A549 (cell line): Measurements from ENCODE around the gene TRERF1.

ENCODE experiments used
- BCL3 ChIP-seq: fragments of >200 bp; sonication (Bioruptor Twin); formaldehyde crosslinking; IDR thresholded peaks from 3 replicates; pipeline ENCODE4 v1.6.1; 2016
- CHD4 ChIP-seq: fragments of 200-600 bp; sonication (generic); IDR thresholded peaks from 2 replicates; pipeline ENCODE4 v1.6.1; 2016; ENCODE audit warnings: antibody characterized with exemption, mild to moderate bottlenecking, borderline replicate concordance
- EP300 ChIP-seq, 2 experiments: fragments of >200 bp; sonication (Bioruptor Twin); formaldehyde crosslinking; IDR thresholded peaks; 2 replicates in 1 of 2; 3 replicates in 1 of 2; pipeline ENCODE4 v1.6.1; 2016 to 2017
- ESRRA ChIP-seq: fragments of 150-350 bp; IDR thresholded peaks from 2 replicates; pipeline ENCODE4 v1.6.1; 2014; ENCODE audit warnings: mild to moderate bottlenecking, low read length, borderline replicate concordance
- KDM1A ChIP-seq: fragments of 200-600 bp; sonication (generic); IDR thresholded peaks from 2 replicates; pipeline ENCODE4 v1.6.1; 2016; ENCODE audit warnings: low read depth, mild to moderate bottlenecking
- MYC ChIP-seq: IDR thresholded peaks from 2 replicates; pipeline ENCODE4 v1.6.1; 2012; ENCODE audit warnings: mild to moderate bottlenecking, inconsistent platforms, low read length, improper control_type of control experiment, borderline replicate concordance
- POLR2A ChIP-seq: IDR thresholded peaks from 2 replicates; pipeline ENCODE4 v1.6.1; 2012; ENCODE audit warnings: mild to moderate bottlenecking, low read length
- RAD21 ChIP-seq, 2 experiments: fragments of >200 bp in 1 of 2; sonication (Bioruptor Twin) in 1 of 2; formaldehyde crosslinking in 1 of 2; IDR thresholded peaks in 1 of 2; conservative IDR thresholded peaks in 1 of 2; 2 replicates in 1 of 2; 3 replicates in 1 of 2; pipeline ENCODE4 v1.6.1; 2012 to 2018; ENCODE audit warnings: inconsistent platforms in 1 of 2
- SREBF2 ChIP-seq: fragments of 450-650 bp; IDR thresholded peaks from 2 replicates; pipeline ENCODE4 v1.6.1; 2014; ENCODE audit warnings: mild to moderate bottlenecking, moderate library complexity
- TP53 ChIP-seq: fragments of 250-450 bp; sonication (Bioruptor Pico); IDR thresholded peaks from 2 replicates; pipeline ENCODE4 v1.5.0; 2021; ENCODE audit warnings: mild to moderate bottlenecking, moderate library complexity
- ZFP36 ChIP-seq: fragments of 450-650 bp; IDR thresholded peaks from 2 replicates; pipeline ENCODE4 v1.6.1; 2014; ENCODE audit warnings: borderline replicate concordance; ENCODE audit not compliant: partially characterized antibody
- TF ChIP-seq, protein P1 (sequence below): fragments of >200 bp; sonication (Bioruptor Twin); formaldehyde crosslinking; IDR thresholded peaks from 3 replicates; pipeline ENCODE4 v1.5.1; 2016

GRCh38 chr6:42333612-42334011 lies 118.1 kb downstream of the TRERF1 start:
- TF ChIP-seq, protein P1, sequence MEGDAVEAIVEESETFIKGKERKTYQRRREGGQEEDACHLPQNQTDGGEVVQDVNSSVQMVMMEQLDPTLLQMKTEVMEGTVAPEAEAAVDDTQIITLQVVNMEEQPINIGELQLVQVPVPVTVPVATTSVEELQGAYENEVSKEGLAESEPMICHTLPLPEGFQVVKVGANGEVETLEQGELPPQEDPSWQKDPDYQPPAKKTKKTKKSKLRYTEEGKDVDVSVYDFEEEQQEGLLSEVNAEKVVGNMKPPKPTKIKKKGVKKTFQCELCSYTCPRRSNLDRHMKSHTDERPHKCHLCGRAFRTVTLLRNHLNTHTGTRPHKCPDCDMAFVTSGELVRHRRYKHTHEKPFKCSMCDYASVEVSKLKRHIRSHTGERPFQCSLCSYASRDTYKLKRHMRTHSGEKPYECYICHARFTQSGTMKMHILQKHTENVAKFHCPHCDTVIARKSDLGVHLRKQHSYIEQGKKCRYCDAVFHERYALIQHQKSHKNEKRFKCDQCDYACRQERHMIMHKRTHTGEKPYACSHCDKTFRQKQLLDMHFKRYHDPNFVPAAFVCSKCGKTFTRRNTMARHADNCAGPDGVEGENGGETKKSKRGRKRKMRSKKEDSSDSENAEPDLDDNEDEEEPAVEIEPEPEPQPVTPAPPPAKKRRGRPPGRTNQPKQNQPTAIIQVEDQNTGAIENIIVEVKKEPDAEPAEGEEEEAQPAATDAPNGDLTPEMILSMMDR = no peak
- TF ChIP-seq POLR2A (no peak), MYC (no peak), EP300 (IDR thresholded peaks at IDR 0.05) (no peak), SREBF2 (no peak), ESRRA (no peak), TP53 (CRISPR knock-in tag) (no peak), RAD21 (conservative IDR thresholded peaks at IDR 0.05 in 1 of 2, IDR thresholded peaks at IDR 0.05 in 1 of 2) (no peak), BCL3 (no peak), CHD4 (no peak), KDM1A (no peak), ZFP36 (no peak)
